GM21786 (cell line): Measurements from ENCODE around the gene LRRC28.
"Not testable (repeated sequence)": the region's sequence is repeated elsewhere in the genome, so short reads cannot be mapped to it uniquely, and the experiment has no call there.

Experiments used
- ATAC-seq: cut with Tn5 transposase; IDR thresholded peaks from one replicate; pipeline ENCODE4 v1.9.1; 2021; ENCODE audit not compliant: unreplicated experiment

The LRRC28 gene

GRCh38 chr15:99250857-99251841, at the start of gene LRRC28:
LRRC28 (plus strand) TSS chr15:99251481; CDS start chr15:99255958, 4,477 bp downstream.
- ATAC-seq = peak; percentile 91

- ATAC-seq = no peak
Measured at GRCh38 chr15:99202176-99202552, 49.1 kb upstream of the LRRC28 start.

GRCh38 chr15:99207672-99208071, 43.6 kb upstream of the LRRC28 start:
- no peak for ATAC-seq

GRCh38 chr15:99209326-99209725, 42.0 kb upstream of the LRRC28 start:
- ATAC-seq = no peak

GRCh38 chr15:99210334-99210733, 40.9 kb upstream of the LRRC28 start:
- ATAC-seq = no peak

- ATAC-seq = no peak
Measured at GRCh38 chr15:99211926-99212325, 39.4 kb upstream of the LRRC28 start.

- no peak for ATAC-seq
Measured at GRCh38 chr15:99212406-99212805, 38.9 kb upstream of the LRRC28 start.

GRCh38 chr15:99213187-99213811, 38.0 kb upstream of the LRRC28 start:
- peak; percentile 87 for ATAC-seq

- ATAC-seq = no peak
Measured at GRCh38 chr15:99224372-99225214, 26.7 kb upstream of the LRRC28 start.

GRCh38 chr15:99226802-99227201, 24.5 kb upstream of the LRRC28 start:
- ATAC-seq = no peak

- ATAC-seq = no peak
Measured at GRCh38 chr15:99228120-99228770, 23.0 kb upstream of the LRRC28 start.

GRCh38 chr15:99230867-99231266, 20.4 kb upstream of the LRRC28 start:
- ATAC-seq = no peak

GRCh38 chr15:99232740-99233139, 18.5 kb upstream of the LRRC28 start:
- no peak for ATAC-seq

- ATAC-seq = not testable (repeated sequence)
Measured at GRCh38 chr15:99234160-99234559, 17.1 kb upstream of the LRRC28 start.

- ATAC-seq = no peak
Measured at GRCh38 chr15:99238849-99239248, 12.4 kb upstream of the LRRC28 start.

- peak; percentile 95 for ATAC-seq
Measured at GRCh38 chr15:99239545-99240198, 11.6 kb upstream of the LRRC28 start.

- no peak for ATAC-seq
Measured at GRCh38 chr15:99241752-99242151, 9.5 kb upstream of the LRRC28 start.

- no peak for ATAC-seq
Measured at GRCh38 chr15:99244306-99244705, 7.0 kb upstream of the LRRC28 start.

GRCh38 chr15:99247062-99247461, 4.2 kb upstream of the LRRC28 start:
- ATAC-seq = no peak

- no peak for ATAC-seq
Measured at GRCh38 chr15:99248000-99248715, 3.1 kb upstream of the LRRC28 start.
